AML-193 (cell line): Measurements from ENCODE around the gene FAM131A.

Experiments used
- DNase-seq, 2 experiments: peaks; one replicate each; lab custom pipeline; 2025; lab: John Stamatoyannopoulos, UW

The FAM131A gene

GRCh38 chr3:184357248-184358123, 20.1 kb downstream of the FAM131A start:
- no peak for DNase-seq

DNA sequence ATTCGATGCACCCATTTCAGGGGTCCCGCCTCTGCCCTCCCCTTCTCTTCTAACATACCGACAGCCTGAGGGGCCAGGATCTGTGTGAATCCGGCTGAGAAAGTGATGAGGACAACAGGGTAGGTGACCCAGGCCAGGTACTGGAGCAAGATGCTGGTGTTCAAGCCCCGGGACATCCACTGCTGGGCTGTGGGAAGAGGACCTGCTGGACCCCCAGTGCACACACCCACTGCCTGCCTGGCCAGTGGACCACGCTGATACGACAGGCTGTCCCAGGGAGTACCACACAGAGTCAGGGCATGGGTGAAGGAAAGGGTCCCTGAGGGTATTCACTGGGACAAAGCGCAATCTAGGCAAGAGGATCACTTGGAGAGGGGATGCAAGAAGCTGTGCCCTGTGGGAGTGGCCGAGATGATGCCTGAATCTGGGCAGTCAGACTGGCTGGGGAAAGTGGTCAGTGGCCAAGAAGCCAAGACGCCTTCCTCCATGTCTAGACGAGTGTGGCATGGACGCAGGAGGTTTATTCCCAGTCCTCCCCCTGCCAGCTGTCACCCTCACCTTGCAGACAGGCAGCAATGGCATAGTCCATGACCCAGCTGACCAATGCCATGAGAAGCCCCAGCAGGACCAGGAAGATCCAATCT, 20.8 kb downstream of the FAM131A start:
- no peak for DNase-seq

- no peak for DNase-seq
Measured at GRCh38 chr3:184358921-184359350, 21.5 kb downstream of the FAM131A start.

DNA sequence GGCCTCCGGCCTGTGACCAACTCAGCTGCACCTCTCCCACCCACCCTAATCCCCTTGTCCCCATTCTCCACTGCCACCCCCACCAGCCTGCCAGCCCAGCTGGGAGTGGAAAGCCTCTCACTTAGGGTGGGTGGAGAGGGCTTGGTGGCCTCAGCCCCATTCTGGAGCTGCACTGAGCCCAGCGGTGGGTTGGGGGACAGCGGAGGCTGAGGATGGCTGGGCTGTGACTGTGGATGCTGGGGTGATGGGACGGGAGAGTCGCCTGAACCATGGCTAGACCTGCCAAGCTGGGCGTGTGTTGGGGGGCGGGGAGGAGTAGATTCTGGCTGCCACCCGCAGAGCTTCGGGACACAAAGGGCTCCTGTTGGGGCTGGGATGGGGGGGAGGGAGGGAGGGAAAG, 22.2 kb downstream of the FAM131A start:
- no peak for DNase-seq

- DNase-seq: no peak
Measured at GRCh38 chr3:184360070-184360928, 22.9 kb downstream of the FAM131A start.

DNA sequence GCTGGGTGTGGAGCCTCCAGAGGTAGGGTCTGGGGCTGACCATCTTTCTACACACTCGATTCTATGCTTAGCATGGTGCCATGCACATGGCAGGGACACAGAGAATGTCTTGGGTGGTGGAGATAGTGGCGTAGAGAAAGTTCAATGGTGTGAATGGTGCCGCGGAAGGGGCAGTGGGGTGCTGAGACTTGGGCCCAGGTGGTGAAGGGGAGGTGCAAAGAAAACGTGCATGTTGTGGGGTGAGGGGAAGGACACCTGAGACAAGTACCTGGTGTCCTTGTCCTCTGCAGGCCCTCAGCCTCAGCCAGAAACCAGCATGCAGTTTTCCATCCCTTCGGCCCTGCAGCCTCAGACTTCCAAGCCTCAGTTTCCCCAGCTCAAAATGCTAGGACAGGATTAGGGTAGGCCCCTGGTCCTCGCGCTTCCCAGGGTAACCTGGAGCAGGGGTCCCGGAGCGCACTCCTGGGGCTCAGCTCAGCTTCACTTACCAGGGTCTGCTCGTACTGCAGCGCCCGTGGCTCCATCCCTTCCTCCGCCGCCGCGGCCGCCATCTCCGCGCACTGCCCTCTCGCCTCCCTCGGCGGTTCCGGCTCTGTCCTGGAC, 23.6 kb downstream of the FAM131A start:
- DNase-seq: peak in 1 of 2 experiments; percentile 41

DNA sequence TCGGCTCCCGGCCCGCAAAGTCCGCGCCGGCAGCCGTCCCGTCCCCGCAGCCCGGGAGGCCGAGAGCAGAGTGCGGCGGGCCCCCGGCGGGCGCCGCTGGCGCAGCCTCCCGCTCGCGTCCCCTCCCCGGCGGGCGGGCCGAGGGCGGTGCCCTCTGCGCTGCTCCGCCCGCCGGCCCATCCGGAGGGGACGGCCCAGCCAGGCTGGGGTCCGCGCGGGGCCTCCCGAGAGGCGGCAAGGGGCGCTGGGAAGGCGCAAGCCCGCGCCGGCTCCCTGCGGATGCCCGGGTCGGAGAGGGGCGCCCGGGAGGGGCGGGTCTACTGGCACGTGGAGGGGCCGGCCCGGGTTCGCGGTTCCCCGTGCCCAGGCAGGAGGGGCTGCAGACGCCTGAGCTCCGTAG, 24.1 kb downstream of the FAM131A start, which contains the start of the genes CLCN2 and POLR2H:
Gene CLCN2, minus strand, starts transcription at position 74 of the 400 bp plus-strand sequence. CDS start 126 bp downstream, outside the sequence.
Gene POLR2H, plus strand, starts transcription at position 179 of the 400 bp plus-strand sequence. CDS start 1,783 bp downstream, outside the sequence.
- peak in 1 of 2 experiments; percentile 41 for DNase-seq

GRCh38 chr3:184361932-184362667, 24.7 kb downstream of the FAM131A start:
- peak; percentile 48 to 51 for DNase-seq

DNA sequence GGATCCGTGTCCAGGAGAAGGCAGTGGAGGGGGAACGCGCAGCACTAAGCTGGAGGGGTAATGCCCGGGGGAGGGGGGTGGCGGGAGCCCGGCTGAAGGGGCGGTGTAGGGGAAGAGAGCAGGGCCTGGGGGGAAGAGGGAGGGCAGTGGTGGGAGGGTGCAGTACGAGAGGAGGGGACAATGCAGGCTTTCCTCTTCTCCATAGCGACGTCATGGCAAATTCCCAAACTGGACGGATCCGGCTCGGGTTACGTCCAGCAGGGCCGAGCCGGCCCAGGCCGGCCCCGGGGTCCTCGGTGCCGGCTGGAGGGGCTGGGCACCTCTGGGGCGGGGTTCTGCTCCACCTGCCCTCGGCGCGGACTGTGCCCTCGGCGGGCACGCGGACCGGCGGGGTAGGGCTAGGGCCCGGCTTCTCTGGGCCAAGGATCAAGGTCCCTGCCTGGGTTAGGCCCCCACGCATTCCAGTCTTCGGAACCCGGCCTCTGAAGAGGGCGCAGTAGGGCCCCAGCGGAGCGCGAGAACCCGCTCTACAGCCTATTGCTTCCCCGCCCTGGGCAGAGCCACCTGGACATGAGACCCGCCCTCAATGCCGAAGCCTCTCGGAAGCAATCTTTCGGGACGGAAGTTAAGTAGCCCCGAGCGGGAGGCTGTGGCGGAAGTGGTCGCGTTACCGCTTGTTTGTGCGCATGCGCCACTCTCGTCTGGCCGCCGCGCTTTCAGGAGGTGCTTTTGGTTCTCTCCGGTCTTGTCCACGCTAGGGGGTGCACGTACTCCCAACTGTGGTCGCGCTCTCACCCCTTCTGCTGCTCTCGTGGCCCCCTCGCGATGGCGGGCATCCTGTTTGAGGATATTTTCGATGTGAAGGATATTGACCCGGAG, 25.5 kb downstream of the FAM131A start:
- peak; percentile 99 for DNase-seq

DNA sequence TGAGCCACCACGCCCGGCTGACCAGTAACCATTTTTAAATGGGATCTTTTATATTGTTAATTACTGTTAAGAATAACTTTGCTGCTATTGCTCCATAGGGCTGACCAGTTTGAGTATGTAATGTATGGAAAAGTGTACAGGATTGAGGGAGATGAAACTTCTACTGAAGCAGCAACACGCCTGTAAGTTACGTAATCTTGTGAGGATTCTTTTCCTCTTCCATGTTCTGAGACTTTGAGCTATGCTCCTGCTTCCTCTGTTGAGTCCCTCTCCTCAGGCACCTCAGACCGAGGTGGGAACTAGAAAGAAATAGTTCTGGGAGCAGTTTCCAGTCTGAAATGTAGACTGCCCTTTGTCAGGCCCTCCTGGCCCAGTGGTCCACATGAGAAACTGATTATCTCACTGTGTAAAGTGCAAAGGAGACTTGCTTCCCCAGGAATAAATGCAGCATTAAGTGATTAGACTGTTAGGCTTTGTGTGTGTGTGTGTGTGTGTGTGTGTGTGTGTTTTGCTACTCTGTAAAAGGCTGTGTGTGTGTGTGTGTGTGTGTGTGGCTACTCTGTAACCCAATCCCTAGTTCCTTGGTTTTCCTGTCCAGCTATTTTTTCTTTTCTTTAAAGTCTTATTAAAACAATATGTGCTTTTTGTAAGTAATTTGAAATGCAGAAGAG, 29.4 kb downstream of the FAM131A start:
- DNase-seq: no peak

- no peak for DNase-seq
Measured at GRCh38 chr3:184368116-184368515, 30.7 kb downstream of the FAM131A start.

GRCh38 chr3:184368586-184369183, 31.3 kb downstream of the FAM131A start:
- no peak for DNase-seq

DNA sequence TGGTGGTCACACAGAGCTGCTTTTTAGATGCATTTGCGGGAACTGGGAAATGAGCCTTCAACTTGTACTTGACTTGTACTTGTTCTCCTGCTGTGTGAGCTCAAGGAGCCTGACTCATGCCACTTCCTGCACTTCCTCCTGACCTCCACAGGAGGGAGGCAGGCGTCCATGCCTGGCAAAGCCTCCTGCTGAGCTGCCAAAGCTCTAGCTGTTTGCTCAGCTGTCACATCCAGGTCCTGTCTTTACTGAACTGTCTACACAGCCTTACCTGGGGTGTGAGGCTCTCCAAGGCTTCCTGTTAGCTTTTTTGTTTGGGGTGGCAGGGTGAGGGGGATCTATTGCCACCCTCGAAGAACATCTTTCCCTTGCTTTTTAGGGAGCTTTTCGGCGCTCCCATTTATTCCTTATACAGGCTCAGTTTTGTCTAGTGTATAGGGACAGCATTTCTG, 34.2 kb downstream of the FAM131A start:
- peak; percentile 82 to 87 for DNase-seq

DNA sequence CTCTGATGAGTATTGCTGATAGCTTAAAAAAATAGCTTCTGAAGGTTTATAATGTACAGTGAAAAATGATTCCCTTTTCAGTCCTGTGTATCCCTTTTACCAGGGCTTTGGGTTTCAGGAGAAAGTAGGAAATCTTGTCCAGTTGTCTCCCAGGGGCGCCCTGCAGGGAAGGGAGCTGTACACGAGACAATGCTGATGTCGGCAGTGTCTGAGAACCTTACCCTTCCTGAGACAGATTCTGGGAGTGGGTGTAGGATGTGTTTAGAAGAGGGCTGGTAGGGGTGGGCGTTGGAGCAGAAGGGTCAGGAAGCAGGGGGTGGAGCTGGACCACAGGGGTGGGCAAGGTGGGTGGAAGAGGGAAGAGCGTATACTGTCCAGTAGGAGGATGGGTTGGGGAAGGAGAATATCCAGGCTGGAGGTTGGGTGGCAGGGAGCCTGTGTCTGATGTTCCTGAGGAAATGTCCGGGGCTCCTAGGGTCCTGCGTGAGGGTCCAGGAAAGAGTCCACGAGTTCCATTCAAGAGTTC, 35.0 kb downstream of the FAM131A start:
- DNase-seq: no peak

DNA sequence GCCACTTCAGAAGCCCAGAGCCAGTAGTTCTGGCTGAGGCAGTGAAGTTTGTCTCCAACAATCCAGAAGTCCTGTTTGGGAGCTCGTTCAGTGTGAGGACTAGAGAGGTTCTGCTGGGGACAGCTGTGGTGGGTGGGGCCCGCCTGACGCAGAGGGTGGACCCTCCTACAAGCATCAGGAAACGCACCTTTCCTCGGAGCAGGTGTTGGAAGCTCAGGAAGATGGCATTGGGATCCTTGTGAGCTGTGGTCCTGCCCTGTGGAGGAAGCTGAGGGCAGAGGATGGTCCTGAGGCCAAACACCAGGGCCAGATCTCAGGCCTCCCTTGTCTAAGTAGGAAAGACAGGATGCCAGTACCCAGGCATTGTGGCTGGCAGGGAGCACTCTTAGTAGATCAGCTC, 35.5 kb downstream of the FAM131A start:
- no peak for DNase-seq

DNA sequence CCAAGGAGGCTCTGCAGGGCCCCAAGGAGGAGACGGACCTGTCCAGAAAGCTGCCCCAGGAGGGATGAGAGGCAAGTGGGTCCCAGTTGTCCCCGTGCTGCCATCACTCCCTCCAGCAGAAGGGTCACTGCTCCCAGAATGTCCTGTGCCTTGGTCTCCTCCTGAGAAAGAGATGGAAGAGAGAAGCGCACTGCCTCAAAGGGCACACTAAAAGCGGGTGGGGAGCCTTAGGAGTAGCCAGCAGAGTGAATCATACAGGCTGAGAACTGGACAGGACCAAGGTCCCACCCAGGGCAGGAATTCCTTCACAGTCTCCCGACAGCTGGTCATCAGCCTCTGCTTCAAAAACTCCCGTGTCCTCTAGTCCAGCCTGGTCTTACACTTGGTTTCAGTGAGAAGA, 36.0 kb downstream of the FAM131A start:
- no peak for DNase-seq

DNA sequence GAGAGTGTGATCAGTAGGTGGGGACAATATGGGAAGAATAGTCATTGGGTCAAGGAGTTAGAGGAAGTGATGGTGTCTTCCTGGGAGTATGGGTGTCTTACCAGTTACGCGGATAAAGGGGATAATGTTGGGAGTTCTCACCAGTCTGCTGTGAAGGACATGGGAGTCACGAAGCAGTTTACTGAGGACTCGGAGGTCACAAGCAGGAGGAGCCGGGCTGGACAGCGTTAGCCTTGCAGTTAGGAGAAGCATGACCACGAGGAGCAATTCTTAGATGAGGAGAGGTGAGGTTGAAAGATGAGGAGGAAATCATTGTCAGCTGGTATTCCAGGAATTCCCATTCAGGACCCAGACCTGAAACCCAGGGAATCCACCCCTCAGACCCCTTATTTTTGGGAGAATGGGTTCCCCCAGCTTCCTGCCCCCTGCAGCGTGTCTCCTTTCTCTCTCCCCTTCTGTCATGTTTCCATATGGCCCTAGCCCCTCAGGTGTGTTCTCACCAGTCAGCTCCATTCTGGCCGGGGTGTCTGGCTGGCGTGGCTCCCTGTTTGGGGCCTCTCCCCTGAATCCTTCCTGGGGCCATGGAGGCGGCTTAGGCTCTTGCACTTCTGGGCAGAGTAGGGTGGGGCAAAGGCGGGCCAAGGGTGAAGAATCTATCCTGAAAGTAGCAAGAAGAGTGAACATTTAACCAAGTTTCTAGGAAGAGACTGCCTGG, 38.5 kb downstream of the FAM131A start:
- no peak for DNase-seq

DNA sequence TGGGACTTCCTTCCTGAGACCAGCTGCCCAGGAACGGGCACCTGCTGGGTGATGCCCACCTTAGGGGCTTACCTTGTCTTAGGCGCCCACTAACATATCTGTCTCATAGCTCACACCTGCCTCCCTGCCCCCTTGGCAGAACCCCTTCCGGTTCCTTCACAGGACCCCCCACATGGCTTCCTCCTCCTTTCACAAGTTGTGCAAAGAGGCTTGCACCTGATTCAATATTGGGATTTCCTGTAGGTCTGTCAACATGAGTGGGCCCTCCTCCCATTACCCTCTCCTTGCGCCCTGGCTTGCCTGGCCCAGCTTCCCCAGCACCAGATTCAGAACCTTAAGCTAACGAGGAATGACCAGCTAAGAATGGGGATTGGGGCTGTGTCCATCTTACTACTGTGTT, 40.0 kb downstream of the FAM131A start:
- DNase-seq: no peak
